ENCODE results near the gene POLR2B.
A peak's percentile ranks its signal among the peaks of the same experiment; 100 is the strongest.
"Not testable (repeated sequence)": the region's sequence is repeated elsewhere in the genome, so short reads cannot be mapped to it uniquely, and the experiment has no call there.

POLR2B gene

DNA sequence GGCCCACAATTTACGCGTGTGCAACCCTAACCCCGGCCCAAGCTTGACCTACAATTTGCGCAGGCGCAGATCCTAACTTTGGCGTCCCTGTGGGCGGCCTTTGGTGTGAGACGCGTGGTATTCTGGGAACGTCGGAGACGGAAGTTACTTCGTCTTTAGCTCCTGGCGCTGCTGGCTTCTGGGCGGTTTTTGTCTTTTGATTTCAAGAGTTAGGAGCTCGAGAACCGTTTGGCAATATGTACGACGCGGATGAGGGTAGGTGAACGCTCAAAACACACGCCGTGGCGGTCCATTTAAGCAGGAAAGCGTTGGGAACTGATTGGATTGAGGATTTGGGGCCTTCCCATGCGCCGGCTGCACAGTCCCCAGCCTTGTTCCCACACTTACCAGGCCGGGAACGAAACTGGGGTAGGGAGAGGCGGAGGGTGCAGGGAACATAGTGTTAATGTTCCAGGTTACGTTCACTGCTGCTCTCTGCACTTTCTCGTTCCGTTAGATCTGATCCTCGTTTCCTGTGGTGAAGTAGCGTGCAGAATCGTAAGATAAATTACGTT, at the start of gene POLR2B:
Gene POLR2B (plus strand): TSS at position 147 of the 554 bp plus-strand sequence. CDS start 90 bp downstream, at position 237.
- peak; percentile 90 for DNase-seq (ENCODE audit: low spot score)

DNA sequence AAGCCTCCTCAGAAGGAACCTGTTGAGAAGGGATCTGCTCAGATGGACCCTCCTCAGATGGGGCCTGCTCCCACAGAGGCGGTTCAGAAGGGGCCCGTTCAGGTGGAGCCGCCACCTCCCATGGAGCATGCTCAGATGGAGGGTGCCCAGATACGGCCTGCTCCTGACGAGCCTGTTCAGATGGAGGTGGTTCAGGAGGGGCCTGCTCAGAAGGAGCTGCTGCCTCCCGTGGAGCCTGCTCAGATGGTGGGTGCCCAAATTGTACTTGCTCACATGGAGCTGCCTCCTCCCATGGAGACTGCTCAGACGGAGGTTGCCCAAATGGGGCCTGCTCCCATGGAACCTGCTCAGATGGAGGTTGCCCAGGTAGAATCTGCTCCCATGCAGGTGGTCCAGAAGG, 48.1 kb upstream of the POLR2B start:
- no peak for DNase-seq (ENCODE audit: low spot score)

DNA sequence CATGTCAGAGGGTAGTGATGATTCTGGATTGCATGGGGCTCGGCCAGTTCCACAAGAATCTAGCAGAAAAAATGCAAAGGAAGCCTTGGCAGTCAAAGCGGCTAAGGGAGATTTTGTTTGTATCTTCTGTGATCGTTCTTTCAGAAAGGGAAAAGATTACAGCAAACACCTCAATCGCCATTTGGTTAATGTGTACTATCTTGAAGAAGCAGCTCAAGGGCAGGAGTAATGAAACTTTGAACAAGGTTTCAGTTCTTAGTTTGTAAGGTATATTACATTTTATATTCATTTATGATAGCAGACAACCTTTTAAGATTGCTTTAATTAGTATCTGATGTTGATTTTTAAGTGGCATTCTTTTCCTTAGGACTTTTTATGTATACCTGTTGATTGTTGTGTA, 46.8 kb upstream of the POLR2B start:
- DNase-seq (ENCODE audit: low spot score), result no peak

DNA sequence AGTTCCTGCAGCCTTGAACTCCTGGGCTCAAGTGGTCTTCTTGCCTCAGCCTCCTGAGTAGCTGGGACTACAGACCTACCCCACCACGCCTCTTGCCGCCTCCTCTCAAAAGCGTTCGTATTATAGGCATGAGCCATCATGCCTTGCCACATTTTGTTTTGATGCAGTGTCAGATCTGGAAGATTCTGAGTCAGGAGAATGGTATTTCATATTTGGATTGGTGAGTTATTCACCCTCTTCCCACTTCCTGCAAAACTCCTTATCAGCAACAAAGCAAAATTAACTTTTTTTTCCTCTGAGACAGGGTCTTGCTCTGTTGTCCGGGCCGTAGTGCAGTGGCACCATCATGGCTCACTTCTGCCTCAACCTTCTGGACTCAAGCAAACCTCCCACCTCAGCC, 41.4 kb upstream of the POLR2B start:
- DNase-seq (ENCODE audit: low spot score), result no peak

DNA sequence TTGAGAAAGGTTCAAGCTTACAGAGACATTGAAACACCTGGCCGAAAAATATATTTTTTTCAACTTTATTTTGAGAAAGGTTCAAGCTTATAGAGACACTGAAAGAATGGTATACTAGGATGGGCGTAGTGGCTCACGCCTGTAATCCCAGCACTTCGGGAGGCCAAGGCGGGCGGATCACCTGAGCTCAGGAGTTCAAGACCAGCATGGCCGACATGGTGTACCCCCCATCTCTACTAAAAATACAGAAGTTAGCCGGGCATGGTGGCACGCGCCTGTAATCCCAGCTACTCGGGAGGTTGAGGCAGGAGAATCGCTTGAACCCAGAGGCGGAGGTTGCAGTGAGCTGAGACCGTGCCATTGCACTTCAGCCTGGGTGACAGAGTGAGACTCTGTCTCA, 38.9 kb upstream of the POLR2B start:
- DNase-seq (ENCODE audit: low spot score), result not testable (repeated sequence)

DNA sequence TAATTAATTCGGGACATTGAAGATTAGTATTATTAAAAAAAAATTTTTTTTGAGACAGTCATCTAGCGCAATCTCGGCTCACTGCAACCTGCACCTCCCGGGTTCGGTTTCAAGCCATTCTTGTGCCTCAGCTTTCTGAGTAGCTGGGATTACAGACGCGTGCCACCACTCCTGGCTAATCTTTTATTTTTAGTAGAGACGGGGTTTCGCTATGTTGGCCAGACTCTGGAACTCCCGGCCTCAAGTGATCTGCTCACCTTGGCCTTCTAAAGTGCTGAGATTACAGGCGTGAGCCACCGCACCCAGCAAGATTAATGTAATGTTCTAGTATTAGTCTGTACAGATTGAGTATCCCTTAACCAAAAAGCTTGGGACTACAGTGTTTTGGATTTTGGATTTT, 38.3 kb upstream of the POLR2B start:
- DNase-seq (ENCODE audit: low spot score), result no peak

DNA sequence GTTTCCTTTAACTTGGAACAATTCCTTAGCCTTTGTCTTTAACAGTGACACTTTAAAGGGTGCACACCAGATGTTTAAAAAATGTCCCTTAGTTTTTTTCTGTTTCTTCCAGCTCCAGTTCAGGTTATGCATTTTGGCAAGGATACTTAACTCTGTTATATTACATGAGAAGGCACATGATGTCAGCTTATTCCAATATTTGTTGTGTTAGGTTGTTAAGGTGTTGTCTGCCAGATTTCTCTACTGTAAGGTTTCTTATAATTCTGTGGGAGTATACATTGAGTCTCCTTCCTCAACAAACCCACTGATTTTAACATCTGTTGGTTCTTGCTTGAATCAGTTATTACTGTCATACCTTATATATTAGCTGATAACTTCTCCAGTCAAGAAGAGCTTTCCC, 37.7 kb upstream of the POLR2B start:
- no peak for DNase-seq (ENCODE audit: low spot score)

DNA sequence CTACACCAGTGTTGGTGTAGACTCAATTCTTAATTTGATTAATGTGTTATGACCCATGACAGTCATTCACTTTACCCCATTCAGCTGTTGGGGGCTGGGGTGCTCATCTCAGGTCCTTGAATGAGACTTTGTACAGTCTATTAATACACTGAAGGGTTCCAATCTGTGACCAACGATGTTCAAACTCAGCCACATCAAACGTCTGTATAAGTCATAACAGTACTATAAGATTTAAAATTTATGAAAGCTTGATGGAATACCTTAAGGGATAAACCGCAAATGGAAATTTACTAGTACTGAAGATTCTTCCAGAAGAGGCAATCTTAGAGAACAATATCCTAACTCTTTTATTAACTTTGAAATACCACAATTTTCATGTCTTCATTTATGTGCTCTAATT, 37.3 kb upstream of the POLR2B start:
- no peak for DNase-seq (ENCODE audit: low spot score)

DNA sequence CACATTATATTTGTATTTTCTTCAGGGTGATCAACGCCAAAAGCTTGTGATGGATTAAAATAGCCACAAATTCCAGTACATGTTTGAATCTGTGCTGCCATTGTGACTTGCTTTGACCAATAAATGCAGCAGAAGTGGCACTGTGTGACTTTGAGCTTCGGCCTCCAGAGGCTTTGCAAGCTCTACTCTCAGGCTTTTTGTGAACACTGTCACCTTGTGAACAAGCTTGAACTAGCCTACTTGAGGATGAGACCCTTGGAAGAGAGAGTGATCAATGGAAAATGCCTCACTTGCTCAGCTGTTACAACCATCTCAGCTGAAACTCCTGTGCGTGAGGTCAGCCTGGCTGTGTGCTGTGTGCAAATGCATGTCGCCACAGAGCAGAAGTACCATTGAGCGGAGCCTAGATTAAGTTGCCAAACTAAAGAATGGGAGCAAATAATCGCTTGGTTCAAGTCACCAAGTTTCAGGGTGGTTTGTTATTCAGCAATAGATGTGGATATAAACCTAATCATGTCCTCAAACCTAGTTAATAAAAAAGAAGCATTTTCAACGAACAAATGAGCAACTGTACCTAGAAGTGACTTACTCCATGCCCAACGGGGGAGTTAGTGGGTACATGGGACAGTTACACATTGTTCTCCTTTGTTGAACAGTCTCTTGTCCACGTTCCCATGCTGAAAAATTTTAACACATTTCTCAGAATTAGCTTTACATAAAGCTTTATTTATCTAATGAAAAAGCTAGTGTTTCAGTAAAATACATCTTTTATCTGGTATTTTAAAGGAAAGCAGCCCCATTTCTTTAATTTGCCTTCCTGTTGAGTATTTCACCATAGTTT, 24.8 kb upstream of the POLR2B start:
- no peak for DNase-seq (ENCODE audit: low spot score)

DNA sequence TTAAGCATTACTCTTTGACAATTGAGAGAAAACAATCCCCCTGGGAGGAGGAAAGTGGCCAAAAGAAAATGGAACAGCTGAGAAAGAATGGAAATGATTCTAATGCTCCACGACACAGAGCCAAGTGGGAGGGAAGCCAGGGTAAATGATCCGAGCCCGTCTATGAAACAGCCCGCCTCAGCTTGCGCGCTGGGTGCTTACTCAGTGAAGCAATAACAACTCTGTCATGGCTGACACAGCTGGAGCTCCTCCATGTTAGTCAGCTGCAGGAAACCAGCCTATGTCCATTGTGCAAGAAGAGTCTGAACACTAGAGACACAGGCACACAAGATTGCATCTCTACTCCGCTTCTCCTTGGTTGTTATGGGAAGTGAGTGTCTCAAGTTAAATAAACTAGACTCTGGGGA, 20.6 kb upstream of the POLR2B start:
- no peak for DNase-seq (ENCODE audit: low spot score)

DNA sequence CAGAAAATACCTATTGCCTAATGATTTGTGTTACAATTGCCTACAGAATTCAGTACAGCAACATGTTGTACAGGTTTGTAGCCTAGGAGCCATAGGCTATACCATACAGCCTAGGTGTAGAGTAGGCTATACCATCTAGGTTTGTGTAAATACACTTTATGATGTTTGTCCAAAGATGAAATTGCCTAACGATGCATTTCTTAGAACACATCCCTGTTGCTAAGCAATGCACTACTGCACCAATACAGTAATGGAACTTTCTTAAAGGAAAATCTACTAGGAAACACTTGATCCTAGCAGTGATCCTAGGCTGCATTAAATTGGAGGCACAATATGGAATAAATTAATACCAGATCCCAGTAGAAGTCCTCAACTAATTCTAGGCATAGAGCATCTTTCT, 19.6 kb upstream of the POLR2B start:
- no peak for DNase-seq (ENCODE audit: low spot score)

DNA sequence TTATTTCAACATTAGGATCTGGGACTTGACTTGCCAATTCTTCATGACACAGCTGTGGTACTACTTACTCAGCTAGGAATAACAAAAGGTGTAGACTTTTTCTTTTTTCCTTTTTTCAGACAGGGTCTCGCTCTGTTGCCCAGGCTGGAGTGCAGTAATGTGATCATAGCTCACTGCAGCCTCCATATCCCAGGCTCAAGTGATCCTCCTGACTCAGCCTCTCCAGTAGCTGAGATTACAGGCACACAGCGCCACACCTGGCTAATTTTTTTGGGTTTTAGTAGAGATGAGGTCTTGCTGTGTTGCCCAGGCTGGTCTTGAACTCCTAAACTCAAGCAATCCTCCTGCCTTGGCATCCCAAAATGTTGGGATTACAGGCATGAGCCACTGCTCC, 17.6 kb upstream of the POLR2B start:
- no peak for DNase-seq (ENCODE audit: low spot score)

DNA sequence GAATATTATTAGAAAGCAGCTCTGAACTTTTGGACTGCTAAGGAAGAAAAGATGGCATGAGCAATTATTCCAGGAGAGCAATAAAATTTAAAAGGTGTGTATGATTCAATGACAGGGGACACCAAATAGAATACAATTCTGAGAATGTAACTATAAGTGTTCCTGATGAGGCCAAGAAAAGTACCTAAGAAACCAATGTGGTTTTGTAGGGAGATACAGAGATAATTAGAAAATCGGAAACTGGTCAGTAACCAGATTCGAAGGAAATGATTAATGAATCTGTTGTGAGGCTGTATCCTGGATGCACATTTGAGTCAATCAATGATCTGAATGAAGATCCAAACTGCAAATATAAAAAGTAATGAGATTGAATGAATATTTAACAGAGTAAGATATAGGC, 7.3 kb upstream of the POLR2B start:
- peak; percentile 3 for DNase-seq (ENCODE audit: low spot score)

DNA sequence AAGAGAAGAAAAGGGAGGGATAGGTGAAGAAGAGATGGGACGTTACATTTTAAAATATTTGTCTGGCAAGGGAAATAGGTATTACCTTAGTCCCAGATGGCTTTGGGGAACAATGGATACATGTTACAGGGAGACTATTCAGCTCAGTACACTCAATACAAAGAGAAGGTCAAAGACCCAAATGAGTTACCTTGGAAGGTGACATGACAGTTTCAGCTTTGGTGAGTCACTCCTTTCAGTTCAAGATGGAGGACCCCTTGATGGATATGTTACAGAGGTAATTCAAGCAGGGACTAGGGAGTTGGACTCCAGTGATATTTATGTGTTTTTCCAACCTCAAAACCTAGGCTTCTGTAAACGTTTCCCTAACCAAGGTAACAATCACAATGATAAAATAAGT, 6.3 kb upstream of the POLR2B start:
- DNase-seq (ENCODE audit: low spot score), result no peak

DNA sequence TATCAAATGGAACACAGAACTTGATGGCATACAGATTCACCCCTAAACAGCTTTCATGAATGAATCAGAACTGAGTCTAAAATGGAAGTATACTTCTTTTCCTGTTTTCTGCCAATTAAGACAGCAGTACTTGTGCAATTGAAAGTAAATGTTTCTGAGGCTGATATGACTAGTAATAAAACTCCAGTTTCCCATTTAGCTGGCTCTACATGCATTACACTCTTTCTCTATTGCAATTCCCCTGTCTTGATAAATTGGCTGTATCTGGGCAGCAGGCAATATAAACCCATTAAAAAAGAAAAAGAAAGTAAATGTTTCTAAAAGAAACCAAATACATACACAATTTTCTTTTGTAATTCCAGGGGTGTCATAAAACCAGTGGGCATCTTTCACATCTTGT, 5.9 kb upstream of the POLR2B start:
- no peak for DNase-seq (ENCODE audit: low spot score)

DNA sequence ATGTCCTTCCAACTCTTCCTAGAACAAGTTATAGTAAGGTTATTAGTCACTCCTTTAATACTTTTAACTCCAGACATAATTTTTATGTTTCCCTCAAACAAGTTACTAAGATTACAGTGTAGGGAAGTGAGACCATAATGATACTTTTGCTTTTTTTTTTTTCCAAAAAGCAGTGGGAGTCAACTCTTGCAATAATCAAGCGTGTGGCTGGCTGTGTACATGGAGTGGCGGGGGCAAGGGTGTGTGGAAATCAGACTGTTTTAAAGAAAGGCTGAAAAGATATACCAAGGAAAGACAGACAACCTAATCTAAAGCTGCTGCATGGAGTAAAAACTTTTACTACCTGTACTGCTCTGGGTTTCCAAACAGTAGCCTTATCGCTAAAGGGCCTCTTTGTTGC, 5.4 kb upstream of the POLR2B start:
- DNase-seq (ENCODE audit: low spot score), result no peak

DNA sequence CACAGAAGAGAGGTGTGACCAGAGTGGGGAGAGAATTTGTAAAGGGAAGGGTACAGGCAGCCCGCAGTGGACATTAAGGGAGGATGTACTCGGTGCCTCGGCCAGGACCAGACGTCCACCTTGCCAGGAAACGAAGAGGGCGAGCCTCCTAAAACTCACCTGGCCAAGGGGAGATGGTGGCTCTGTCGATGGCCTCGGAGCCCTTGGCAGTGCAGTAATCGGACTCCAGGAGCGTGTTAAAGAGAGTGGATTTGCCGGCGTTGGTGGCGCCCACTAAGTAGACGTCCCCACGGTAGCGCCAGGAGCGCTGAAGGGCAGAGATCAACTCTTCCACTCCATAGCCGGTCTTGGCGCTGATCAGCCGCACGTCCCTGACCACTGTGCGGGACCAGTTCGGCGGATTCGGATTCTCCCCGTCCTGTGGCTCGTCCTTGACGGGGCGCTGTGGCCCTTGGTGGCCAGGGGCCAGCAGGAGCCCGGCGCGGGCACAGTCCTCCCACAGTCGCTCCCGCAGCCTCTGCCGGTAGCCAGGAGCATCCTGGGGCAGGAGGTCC, 2.3 kb upstream of the POLR2B start:
- no peak for DNase-seq (ENCODE audit: low spot score)

DNA sequence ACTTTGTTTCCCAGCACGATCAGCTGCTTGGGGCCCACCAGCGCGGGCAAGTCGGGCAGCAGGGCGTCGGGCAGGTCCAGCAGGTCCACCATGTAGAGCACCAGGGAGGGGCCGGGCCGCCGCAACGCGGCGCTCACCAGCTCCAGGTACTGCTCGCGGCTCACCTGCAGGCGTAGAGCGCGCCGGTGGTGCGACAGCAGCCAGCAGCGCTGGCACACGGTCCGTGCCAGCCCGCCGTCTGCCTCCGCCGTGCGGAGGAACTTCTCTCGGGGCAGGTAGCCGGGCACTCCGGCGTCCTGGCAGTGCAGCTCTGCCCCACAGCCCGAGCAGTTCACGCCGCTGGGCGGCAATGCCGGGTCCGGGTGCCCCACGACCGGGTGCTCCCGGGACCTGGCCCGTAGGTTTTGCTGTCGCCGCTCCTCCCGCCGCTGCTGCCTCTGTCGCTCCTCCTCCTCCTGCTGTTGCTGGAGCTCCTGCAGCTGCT, 1.8 kb upstream of the POLR2B start:
- peak; percentile 50 for DNase-seq (ENCODE audit: low spot score)

DNA sequence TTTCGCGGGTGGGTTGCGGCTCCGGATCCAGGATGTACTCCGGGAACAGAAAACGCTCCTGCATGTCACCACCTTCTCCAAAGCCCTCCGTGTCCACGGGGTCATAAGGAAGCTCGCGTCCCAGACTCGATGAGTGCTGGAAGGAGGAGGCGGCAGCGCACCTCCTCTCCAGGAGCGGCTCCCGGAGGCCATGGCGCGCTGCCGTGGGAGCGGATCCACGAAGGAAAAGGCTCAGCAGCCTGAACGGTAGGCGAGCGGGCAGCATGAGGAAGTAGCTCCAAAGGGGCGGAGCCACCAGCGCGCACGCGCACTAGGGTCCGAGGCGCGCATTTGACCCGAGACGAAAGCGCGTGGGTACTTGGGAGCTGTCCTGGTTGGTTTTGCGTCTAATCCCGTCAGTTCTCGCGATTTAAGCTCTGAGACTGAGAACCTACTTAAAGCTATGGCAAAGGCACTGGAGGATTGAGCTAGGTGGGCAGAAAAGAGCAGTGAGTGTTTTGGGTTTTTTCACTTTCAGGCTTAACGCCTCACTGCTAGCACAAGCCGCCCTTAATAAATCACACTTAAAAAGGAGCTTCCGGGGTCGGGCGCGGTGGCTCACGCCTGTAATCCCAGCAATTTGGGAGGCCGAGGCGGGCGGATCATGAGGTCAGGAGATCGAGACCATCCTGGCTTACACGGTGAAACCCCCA, 1.2 kb upstream of the POLR2B start, which contains the start of gene NOA1:
Gene NOA1 (minus strand): TSS at position 286 of the 692 bp plus-strand sequence. CDS start 21 bp downstream, at position 265.
- peak; percentile 99 for DNase-seq (ENCODE audit: low spot score)

DNA sequence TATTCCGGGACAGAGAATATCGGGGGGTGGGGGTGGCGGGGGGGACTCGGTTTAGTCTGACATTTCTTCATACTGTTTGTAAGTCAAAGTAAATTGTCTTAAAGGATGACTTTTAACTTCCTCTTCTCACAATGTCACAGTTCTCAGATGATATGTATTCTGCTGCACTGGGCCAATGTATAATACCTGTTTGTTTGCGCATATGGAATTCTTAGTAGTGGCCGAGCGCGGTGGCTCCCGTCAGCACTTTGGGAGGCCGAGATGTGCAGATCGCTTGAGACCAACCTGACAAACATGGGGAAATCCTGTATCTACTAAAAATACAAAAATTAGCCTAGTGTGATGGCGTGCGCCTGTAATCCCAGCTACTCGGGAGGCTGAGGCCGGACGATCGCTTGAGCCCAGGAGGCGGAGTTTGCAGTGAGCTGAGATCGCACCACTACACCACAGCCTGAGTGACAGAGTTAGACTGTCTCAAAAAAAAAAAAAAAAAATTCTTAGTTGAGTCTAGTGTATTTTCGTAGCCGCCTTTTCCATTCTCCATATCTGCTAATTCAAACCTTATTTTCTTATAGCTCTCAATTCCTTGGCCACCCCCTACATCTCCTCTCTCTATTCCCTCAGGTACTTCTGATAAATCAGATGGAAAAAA, 851 bp downstream of the POLR2B start:
- DNase-seq (ENCODE audit: low spot score), result peak; percentile 37

DNA sequence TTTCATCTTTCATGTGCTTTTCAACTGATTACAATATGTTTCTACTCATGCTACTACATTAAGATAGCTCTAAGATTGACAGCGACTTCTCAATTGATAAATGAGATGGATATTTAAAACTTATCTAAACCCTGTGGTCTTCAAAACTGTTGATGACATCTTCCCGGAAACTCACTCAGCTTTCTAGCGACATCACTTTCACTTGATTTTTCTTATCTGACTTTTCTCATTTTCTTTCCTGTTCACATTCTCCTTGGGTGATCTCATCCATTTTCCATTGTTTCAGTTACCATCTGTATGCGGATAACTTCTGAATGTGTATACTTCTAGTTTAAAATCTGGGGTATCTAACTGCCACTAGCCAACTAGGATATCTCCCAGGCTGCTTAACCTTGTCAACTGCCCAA, 3.1 kb downstream of the POLR2B start:
- DNase-seq (ENCODE audit: low spot score), result peak; percentile 13

DNA sequence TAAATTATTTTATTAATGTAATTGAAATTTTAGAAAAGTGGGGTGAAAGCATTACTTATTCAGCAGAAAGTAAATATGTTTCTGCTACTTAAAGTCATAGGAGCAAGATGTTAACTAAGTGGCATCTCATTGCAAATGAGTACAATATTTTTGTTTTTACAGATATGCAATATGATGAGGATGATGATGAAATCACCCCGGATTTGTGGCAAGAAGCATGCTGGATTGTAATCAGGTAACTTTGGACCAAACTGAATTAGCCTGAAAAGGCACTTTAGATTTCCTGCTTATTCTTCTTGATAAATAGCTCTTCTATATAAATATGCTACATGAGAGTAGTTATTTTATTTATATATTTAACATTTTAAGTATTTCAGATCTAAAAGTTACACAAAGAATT, 7.5 kb downstream of the POLR2B start:
- no peak for DNase-seq (ENCODE audit: low spot score)
